Activated CD4-positive, alpha-beta T cell treated with anti-CD3 and anti-CD28 coated beads for 4 hours (primary cell): ENCODE measurements around the gene CD300A.
A peak's percentile ranks its signal among the peaks of the same experiment; 100 is the strongest.
"Not testable (repeated sequence)": the region's sequence is repeated elsewhere in the genome, so short reads cannot be mapped to it uniquely, and the experiment has no call there.

ENCODE experiments used
- DNase-seq, 2 donors: peaks; one replicate each; pipeline ENCODE4 v3.0.0-alpha.2; 2020

CD300A gene

DNA sequence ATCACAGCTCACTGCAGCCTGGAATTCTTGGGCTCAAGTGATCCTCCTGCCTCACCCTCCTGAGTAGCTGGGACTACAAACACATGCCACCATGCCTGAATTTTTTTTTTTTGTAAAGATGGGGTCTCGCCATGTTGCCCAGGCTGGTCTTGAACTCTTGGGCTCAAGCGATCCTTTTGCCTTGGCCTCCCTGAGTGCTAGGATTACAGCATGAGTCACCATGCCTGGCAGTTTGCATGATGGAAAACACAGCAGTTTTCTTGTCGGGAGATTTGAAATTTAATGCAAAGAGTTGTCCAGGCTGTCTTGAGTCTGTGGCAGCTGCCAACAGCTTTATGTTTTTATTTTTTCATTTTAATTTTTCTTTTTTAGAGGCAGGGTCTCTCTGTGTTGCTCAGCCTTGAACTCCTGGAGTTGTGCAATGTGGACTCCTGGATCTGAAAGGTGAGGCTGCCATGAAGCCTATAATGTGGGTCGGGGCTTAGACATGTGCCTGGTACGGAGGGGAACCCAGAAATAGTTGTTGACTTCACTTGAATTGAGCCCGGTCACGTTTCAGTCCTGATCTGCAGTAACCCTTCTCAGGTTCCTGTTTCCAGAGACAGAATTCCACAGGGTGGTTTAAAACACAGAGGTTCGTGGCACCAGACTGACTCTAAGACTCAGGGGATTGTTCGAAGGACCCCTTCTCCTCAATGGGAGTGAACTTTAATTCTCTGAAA lies 18.7 kb downstream of the CD300A start:
- DNase-seq, result no peak

DNA sequence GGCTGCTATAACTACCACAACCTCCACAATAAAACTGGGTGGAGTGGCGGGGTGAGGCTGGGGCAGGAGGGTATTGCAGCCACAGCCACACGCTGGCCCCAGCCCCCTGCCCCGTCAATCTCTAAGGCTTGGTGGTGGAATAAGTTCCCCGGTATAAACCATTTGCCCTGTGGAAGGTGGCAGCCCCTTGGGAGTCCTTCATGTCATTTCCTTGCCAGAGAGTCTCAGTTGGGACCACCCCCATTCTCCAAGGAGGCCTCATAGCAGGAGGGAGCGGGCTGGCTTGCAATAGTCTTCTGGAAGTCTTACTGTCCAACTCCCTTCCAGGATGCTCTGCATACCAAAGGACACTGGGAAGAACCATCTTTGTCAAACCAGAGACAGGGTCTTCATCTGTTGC lies 19.4 kb downstream of the CD300A start:
- no peak for DNase-seq

DNA sequence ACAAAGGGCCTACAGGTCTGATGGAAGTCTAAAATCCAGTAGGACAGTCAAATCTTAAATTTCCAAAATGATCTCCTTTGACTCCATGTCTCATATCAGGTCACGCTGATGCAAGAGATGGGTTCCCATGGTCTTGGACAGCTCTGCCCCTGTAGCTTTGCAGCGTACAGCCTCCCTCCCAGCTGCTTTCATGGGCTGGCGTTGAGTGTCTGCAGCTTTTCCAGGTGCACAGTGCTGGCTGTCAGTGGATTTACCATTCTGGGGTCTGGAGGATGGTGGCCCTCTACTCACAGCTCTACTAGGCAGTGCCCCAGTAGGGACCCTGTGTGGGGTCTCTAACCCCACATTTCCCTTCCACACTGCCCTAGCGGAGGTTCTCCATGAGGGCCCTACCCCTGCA lies 21.8 kb downstream of the CD300A start:
- DNase-seq, result not testable (repeated sequence)

DNA sequence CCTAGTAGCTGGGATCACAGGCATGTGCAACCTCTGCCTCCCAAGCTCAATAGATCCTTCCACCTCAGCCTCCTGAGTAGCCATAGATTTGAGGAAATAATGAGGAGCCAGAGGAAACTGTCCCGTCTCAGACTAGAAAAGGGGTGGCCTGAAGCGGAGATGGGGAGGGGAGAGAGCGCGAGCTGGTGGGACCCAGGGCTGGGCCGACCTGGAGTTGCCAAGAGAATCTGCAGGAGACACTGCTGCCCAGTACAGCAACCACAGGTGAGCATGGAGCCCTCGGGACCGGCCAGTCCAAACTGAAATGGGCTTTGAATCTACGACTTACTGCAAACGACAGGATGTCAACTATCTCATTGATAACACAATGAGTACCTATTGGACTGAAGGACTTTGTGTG lies 24.3 kb downstream of the CD300A start:
- no peak for DNase-seq

DNA sequence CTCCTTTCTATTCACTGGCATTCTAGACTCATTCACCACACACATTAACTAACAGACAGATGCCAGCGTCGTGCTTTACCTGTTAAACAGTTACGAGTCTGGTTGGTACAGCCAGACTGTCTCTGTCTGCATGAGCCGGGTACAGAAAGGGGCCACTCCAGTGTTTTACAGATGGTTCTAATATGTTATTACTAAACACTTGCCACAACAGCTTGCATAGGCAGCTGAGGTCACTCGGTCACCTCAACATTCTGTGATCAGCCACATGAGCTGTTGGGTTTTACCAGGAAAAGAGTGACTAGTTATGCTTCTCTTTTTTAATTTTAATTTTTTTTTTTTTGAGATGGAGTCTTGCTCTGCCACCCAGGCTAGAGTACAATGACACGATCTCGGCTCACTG lies 25.2 kb downstream of the CD300A start:
- no peak for DNase-seq

DNA sequence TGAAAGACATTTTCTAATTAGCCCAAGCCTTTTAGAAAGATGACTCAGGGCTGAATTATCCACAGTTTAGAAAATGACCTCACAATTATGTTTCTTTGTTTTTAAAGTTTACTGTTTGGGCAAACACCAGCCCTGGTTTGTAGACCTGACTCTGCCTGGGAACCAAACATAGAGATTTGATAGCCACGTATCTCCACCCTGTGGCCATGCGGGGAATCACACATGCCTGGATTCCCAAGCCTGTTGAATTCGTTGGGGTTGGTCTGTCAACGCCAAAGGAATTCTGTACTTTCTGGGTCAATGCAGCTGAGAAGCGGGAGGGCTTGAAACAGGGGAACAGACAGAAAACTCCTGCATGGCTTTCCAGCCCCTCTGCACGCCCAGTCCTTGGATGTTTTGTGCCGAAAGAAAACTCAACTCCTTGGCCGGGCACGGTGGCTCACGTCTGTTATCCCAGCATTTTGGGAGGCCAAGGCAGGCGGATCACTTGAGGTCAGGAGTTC lies 26.9 kb downstream of the CD300A start:
- peak; percentile 55 to 69 for DNase-seq

DNA sequence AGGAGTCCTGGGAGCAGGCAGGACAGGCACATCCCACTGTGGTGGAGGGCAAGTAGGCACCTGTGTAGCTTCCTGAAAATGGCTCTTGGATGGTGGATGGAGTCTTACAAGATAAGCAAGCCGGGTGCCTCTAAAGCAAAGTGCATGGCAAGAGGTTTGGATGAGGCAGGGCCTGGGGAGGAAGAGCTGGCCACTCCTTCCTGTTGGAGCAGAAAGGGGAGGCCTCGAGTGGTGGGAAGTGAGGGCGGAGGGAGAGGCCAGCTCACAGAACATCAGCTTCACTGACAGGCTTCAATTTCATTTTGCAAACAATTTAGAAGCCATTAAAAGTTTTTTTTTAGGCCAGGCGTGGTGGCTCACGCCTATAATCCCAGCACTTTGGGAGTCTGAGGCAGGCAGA lies 31.0 kb downstream of the CD300A start:
- no peak for DNase-seq

DNA sequence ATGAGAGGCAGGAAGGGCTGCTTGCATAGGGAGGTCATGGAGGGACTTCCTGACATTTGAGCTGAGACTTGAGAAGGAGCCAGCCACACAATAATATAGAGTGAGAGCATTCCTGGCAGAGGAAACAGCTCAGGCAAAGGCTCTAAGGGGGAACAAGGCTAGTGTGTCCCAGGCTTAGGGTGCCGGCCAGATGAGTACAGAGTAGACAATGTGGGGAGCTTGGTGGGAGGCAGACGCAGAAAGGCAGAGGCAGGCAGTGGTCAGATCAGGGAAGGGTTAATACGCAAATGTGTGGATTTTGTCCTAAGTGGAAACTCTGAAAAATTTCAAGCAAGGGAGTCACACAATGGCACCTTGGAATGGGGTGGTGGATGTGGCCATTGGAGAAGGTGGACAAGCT lies 33.6 kb downstream of the CD300A start:
- DNase-seq, result no peak

DNA sequence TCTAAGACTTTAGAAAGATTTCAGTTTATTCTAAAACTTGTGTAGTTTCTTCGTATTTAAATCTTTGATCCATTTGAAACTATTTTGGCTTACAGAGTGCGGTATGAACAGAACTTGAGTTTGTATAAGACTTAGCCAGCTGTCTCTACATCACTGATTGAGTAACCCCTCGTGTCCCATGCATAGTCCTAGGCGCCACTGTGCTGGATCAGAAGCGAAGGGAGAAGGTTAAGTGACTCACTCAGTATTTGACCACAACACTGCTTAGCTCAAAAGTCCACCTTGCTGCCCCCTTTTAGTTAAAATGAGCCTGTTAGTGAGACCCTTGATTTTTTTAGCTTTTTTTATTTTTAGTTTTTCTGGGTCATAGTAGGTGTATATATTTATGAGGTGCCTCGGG lies 36.4 kb downstream of the CD300A start:
- no peak for DNase-seq

DNA sequence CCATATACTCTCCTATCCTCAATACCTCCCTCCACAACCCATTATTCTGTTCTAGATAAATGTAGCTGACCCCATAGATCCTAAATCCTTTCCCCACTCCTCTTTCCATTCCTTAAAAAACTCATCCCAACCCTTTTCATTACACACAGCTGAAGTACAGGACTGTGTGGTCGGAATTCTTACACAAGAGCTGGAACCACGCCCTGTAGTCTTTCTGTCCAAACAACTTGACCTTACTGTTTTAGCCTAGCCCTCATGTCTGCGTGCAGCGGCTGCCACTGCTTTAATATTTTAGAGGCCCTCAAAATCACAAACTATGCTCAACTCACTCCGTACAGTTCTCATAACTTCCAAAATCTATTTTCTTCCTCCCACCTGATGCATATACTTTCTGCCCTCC lies 37.5 kb downstream of the CD300A start:
- not testable (repeated sequence) for DNase-seq

DNA sequence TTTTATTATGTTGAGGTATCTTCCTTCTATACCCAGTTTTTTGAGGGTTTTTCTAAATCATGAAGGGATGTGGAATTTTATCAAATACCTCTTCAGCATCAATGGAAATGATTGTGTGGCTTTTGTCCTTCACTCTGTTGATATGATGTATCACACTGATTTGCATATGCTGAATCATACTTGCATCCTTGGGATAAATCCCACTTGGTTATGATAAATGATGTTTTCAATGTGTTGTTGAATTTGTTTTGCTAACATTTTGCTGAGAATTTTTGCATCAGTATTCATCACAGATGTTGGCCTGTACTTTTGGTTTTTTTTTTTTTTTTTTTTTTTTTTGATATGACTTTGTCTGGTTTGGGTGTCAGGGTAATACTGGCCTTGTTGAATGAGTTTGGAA lies 41.7 kb downstream of the CD300A start:
- DNase-seq, result no peak

DNA sequence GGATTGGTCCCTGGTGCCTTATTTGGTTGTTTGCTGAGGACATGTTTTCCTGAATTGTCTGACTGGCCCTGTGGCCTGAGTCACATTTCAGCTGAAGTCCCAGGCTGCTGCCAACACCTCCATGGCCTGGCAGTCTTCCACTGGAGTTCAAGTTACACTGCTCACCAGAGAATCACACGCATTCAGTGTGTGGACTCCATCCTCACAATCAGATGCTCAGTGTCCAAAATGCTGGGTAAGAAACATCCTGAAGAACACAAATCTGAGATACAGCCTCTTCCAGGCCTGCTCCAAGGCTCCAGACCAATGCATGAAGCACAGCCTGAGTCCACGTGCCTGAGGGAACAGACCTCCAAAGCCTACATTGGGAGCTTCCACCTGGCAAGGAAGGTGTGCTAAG lies 45.6 kb downstream of the CD300A start:
- no peak for DNase-seq

DNA sequence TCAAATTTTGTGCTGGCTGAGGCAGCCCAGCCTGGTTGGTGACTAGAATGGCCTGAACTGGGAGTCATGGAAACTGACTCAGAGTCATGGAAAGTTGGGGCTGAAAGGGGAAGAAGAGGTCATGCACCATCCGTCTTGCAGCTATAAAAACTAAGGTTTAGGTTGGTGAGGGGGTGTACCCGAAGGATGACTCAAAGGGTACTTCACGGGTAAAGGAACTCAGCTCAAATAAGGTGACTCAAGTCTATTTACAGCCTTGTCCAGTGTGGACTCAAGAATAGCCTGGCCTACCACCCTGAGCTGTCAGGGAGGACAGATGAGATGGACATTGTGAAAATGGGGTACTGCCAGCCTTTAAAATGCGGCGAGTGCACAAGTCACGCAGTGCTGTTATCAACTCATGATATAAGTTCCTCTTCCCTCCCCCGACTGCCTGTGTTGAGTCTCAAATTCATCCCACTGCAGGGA lies 46.2 kb downstream of the CD300A start:
- DNase-seq, result no peak

DNA sequence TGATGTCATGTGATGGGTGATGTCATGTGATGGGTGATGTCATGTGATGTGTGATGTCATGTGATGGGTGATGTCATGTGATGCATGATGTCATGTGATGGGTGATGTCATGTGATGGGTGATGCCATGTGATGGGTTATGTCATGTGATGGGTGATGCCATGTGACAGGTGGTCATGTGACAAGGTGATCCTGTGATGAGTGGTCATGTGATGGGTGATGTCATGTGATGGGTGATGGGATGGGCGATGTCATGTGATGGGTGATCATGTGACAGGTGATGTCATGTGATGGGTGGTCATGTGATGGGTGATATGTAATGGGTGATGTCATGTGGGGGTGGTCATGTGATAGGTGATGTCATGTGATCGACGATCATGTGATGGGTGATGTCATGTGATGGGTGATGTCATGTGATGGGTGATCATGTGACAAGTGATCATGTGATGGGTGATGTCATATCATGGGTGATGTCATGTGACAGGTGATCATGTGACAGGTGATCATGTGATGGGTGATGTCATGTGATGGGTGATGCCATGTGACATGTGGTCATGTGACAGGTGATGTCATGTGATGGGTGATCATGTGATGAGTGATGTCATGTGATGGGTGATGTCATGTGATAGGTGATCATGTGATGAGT lies 47.7 kb downstream of the CD300A start:
- DNase-seq, result no peak

DNA sequence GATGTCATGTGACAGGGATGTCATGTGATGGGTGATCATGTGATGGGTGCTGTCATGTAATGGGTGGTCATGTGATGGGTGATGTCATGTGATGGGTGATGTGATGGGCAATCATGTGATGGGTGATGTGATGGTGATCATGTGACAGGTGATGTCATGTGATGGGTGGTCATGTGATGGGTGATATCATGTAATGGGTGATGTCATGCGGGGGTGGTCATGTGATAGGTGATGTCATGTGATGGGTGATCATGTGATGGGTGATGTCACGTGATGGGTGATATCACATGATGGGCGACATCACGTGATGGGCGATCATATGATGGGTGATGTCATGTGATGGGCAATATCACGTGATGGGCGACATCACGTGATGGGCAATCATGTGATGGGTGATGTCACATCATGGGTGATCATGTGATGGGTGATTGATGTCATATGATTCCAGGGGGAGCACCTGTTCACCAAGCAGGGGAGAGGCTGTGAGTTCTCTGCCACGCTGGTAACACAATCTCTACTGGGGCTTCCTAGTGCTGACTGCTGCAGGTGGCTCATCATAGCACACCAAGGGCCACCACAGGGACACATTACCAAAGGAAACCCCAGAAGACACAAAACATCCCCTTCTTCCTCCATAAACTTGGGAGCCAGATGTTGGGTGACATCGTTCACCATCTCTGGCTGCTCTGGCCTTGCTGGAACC lies 48.3 kb downstream of the CD300A start:
- DNase-seq, result no peak

DNA sequence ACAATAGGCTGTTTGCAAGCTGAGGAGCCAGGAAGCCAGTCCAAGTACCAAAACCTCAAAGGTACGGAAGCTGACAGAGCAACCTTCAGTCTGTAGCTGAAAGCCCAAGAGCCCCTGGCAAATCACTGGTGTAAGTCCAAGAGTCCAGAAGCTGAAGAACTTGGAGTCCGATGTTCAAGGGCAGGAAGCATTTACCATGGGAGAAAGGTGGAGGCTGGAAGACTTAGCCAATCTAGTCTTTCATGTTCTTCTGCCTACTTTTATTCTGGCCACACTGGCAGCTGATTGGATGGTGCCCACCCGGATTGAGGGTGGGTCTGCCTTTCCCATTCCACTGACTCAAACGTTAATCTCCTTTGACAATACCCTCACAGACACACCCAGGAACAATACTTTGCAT lies 49.5 kb downstream of the CD300A start:
- no peak for DNase-seq

DNA sequence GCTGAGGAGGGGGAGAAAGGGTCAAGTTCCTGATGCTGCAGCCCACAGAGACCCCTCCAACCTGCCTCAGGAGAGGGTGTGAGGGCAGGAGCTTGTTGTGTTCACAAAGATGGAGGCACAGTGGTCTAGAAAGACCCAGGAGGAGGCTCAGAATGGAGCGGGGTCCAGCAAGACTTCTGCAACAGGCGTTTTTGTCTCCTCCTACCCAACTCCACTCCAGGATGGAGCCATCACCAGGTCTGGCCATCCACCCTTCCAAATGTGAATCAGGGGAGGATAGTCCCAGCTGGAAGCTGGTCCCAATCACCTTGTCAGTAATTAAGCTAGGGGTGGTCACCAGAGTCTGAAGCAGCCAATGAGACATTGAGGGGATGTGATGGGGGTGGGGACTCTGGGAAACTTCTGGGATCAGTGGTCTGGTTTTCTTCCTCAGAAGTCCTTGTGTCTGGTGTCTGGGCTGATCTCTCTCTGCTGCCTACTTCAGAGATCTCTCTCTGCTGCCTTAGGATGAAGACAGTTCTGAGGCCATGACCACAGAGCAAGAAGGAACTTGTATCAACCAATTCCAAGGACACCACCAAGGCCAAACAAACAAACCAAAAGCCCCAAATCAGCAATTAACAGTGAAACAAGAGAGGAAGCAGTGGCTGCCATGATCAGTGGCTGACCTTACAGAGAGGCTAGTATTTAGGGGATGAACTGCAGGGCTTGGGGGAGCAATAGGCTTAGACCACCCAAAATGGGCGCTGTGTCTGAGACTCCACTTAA lies 50.3 kb downstream of the CD300A start:
- no peak for DNase-seq

DNA sequence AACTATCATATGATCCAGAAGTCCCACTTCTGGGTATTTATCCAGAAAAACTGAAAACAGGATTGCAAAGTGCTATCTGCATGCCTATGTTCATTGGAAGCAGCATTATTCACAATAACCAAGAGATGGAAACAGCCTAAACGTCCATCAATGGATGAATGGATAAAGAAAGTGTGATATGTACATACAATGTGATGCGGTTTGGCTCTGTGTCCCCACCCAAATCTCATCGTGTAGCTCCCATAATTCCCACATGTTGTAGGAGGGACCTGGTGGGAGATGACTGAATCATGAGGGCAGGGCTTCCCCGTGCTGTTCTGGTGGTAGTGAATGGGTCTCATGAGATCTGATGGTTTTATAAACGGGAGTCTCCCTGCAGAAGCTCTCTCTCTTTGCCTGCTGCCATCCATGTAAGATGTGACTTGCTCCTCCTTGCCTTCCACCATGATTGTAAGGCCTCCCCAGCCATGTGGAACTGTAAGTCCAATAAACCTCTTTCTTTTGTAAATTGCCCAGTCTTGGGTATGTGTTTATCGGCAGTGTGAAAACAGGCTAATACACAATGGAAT lies 52.1 kb downstream of the CD300A start:
- DNase-seq, result not testable (repeated sequence)

DNA sequence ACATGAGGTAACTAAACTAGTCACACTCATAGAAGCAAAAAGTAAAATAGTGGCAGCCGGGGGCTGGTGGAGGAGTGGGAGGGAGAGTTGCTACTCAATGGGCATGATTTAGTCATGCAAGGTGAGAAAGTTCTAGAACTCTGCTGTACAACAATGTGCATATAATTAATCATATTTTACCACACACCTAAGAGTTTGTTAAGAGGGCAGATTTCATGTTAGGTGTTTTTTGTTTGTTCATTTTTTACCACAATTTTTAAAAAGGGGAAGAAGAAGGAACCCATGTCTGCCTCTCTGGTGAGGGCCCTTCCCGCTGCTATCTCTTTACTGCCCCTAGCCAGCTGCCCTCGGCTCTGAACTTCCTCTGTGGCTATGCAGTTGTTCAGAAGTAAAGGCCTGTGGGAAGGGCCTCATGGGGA lies 53.6 kb downstream of the CD300A start:
- DNase-seq, result no peak

DNA sequence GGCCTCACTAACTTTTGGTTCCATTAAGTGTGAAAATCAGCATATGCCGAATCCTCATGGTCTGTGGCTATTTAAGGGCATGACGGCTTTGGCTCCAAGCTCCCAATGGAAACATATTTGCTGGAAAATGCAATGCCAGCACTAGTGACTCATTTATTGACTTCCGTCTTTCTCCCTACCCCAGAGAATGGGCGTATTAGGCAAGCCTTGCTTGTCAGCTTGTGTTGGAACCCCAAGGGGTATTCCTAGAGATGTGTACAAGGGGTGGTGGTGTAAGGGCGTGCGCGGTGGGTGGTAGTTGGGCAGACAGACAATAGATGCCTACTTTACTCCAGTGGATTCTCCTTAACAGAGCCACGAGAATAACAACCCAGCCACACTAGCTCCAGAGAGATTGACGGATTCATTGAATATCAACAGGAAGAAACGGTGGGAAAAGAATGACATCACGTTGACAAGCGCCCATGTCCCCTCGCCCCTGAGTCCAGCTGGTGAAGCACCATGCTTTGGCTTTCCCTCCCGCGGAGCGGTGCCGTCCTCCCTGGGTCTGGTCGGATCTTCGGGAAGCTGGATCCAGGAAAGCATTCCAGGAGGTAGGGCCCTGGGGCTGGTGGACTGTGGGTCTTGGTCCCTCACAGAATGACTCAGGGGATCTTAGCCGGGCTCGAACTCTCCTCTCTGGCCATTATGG lies 54.5 kb downstream of the CD300A start:
- DNase-seq, result no peak

DNA sequence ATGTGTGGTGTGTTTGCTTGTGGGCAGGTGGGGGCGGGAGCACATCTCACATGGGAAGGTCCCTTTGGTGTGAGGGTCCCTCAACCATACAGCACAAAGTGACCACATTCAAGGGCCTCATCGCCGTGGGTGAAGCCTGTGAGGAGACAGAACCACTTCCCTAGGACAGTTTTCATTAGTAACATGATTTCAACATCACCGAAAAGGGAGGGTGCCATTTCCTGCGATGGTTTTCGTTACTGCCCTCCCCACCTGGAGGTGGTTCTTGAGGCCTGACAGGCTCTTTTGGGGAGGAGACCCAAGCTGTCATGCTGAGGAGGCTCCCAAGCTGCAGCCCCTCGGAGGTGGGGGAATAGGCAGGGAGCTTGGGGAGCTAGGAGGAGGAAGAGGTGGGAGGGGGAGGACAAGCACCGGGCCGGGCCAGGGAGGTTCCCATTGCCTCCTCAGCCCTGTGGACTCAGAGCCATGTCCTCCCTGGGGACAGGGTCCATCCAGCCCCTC lies 55.3 kb downstream of the CD300A start:
- DNase-seq, result no peak
